DOHH2 (cell line): ENCODE measurements around the gene ZPLD1.

Source experiments
- H3F3A ChIP-seq: fragments of 200-600 bp; sonication (generic), shearing (Covaris generic); 2 replicates; pipeline ENCODE4 v1.6.0; 2016; ENCODE audit warnings: antibody characterized with exemption, mild to moderate bottlenecking; ENCODE audit not compliant: control insufficient read depth, insufficient read depth
- H3K27ac ChIP-seq: fragments of 200-600 bp; sonication (generic); 2 replicates; pipeline ENCODE4 v1.5.1; 2014; ENCODE audit warnings: low read depth, mild to moderate bottlenecking, low read length, moderate library complexity
- H3K27me3 ChIP-seq: fragments of 200-600 bp; sonication (generic); 2 replicates; pipeline ENCODE4 v1.6.1; 2014; ENCODE audit warnings: mild to moderate bottlenecking, low read length, mixed read lengths; ENCODE audit not compliant: control insufficient read depth
- H3K36me3 ChIP-seq: fragments of 200-600 bp; sonication (generic); 2 replicates; pipeline ENCODE4 v1.6.1; 2014; ENCODE audit warnings: mild to moderate bottlenecking, low read length, moderate library complexity, mixed read lengths; ENCODE audit not compliant: control insufficient read depth
- H3K4me1 ChIP-seq: fragments of 200-600 bp; sonication (generic); 2 replicates; pipeline ENCODE4 v1.6.1; 2014; ENCODE audit warnings: mild to moderate bottlenecking, low read length, mixed read lengths; ENCODE audit not compliant: control insufficient read depth
- H3K4me2 ChIP-seq: fragments of 200-600 bp; sonication (generic); 2 replicates; pipeline ENCODE4 v1.6.0; 2014; ENCODE audit warnings: mild to moderate bottlenecking, low read length, moderate library complexity
- H3K4me3 ChIP-seq: fragments of 200-600 bp; sonication (generic); 2 replicates; pipeline ENCODE4 v1.5.1; 2014; ENCODE audit warnings: mild to moderate bottlenecking, low read length, mixed read lengths
- H3K79me2 ChIP-seq: fragments of 200-600 bp; sonication (generic); 2 replicates; pipeline ENCODE4 v1.6.1; 2014; ENCODE audit warnings: mild to moderate bottlenecking, low read length, mixed read lengths; ENCODE audit not compliant: control insufficient read depth
- H3K9me2 ChIP-seq: fragments of 200-600 bp; sonication (generic); replicated peaks from 2 replicates; pipeline ENCODE4 v1.6.1; 2014; ENCODE audit warnings: mild to moderate bottlenecking, low read length, mixed read lengths; ENCODE audit not compliant: control insufficient read depth
- H3K9me3 ChIP-seq: fragments of 200-600 bp; sonication (generic); 2 replicates; pipeline ENCODE4 v1.6.1; 2014; ENCODE audit warnings: antibody characterized with exemption, low read length, mixed read lengths; ENCODE audit not compliant: control insufficient read depth, insufficient read depth
- H4K20me1 ChIP-seq: fragments of 200-600 bp; sonication (generic); 2 replicates; pipeline ENCODE4 v1.6.0; 2014; ENCODE audit warnings: low read depth, mild to moderate bottlenecking, antibody characterized with exemption, low read length, moderate library complexity; ENCODE audit not compliant: control insufficient read depth, insufficient read depth
- EZH2phosphoT487 ChIP-seq: fragments of 200-600 bp; sonication (generic); IDR thresholded peaks from 2 replicates; pipeline ENCODE4 v1.6.1; 2017; ENCODE audit warnings: borderline replicate concordance, mild to moderate bottlenecking, antibody characterized with exemption, low read length, moderate library complexity, mixed read lengths
- TF ChIP-seq, protein P1 (sequence below): fragments of 200-600 bp; sonication (generic); IDR thresholded peaks from one replicate; pipeline ENCODE4 v1.5.1; 2014; ENCODE audit warnings: antibody characterized with exemption, mild to moderate bottlenecking, low read depth, low read length; ENCODE audit not compliant: poor library complexity, severe bottlenecking

Gene ZPLD1

DNA sequence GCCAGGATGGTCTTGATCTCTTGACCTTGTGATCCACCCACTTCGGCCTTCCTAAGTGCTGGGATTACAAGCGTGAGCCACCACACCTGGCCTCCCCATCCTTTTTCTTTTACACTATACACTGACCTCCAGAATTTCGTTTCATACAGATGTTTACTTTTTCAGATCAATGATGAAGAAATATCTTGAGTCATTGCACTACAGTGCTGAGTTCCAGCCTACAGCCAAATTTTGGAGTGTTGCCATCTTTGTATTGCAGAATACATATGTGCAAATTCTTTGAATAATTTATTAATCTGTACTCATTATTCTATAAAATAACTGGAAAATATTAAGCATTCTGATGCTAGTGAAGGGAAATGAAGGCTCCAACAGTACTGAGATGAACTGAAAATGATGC, 12.5 kb downstream of the ZPLD1 start:
- no peaks in the 10 kb centered on the region for H3K36me3 ChIP-seq
- H3K27me3 ChIP-seq: no peaks in the 10 kb centered on the region
- H3F3A ChIP-seq: no peaks in the 10 kb centered on the region
- H3K4me3 ChIP-seq: no peak overlapping the region
- H3K4me1 ChIP-seq: no peaks in the 10 kb centered on the region
- H4K20me1 ChIP-seq: no peaks in the 10 kb centered on the region
- H3K79me2 ChIP-seq: no peaks in the 10 kb centered on the region
- H3K9me2 ChIP-seq: no peaks in the 10 kb centered on the region
- H3K4me2 ChIP-seq: no peak overlapping the region
- H3K27ac ChIP-seq: no peak overlapping the region
- H3K9me3 ChIP-seq: no peaks in the 10 kb centered on the region
- TF ChIP-seq EZH2phosphoT487: no peak
- TF ChIP-seq, protein P1, sequence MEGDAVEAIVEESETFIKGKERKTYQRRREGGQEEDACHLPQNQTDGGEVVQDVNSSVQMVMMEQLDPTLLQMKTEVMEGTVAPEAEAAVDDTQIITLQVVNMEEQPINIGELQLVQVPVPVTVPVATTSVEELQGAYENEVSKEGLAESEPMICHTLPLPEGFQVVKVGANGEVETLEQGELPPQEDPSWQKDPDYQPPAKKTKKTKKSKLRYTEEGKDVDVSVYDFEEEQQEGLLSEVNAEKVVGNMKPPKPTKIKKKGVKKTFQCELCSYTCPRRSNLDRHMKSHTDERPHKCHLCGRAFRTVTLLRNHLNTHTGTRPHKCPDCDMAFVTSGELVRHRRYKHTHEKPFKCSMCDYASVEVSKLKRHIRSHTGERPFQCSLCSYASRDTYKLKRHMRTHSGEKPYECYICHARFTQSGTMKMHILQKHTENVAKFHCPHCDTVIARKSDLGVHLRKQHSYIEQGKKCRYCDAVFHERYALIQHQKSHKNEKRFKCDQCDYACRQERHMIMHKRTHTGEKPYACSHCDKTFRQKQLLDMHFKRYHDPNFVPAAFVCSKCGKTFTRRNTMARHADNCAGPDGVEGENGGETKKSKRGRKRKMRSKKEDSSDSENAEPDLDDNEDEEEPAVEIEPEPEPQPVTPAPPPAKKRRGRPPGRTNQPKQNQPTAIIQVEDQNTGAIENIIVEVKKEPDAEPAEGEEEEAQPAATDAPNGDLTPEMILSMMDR: no peak

GRCh38 chr3:102449341-102449740, 14.5 kb downstream of the ZPLD1 start:
- H3K4me1 ChIP-seq: no peaks in the 10 kb centered on the region

GRCh38 chr3:102449930-102450329, 15.1 kb downstream of the ZPLD1 start:
- Histone ChIP-seq H3K27ac (no peak overlapping the region), H3K4me1 (no peaks in the 10 kb centered on the region), H3K4me3 (no peak overlapping the region), H3K9me2 (no peaks in the 10 kb centered on the region), H3K4me2 (no peak overlapping the region), H3K79me2 (no peaks in the 10 kb centered on the region), H3K9me3 (no peaks in the 10 kb centered on the region), H4K20me1 (no peaks in the 10 kb centered on the region), H3K27me3 (no peaks in the 10 kb centered on the region), H3K36me3 (no peaks in the 10 kb centered on the region), H3F3A (no peaks in the 10 kb centered on the region)
- no peak for TF ChIP-seq EZH2phosphoT487
- TF ChIP-seq, protein P1: no peak

More at GRCh38 chr3:102449341-102449740, 14.5 kb downstream of the ZPLD1 start:
- Histone ChIP-seq H3K36me3 (no peaks in the 10 kb centered on the region), H3K9me3 (no peaks in the 10 kb centered on the region), H3K9me2 (no peaks in the 10 kb centered on the region), H3K79me2 (no peaks in the 10 kb centered on the region), H3F3A (no peaks in the 10 kb centered on the region), H4K20me1 (no peaks in the 10 kb centered on the region), H3K4me2 (no peak overlapping the region), H3K27me3 (no peaks in the 10 kb centered on the region), H3K27ac (no peak overlapping the region), H3K4me3 (no peak overlapping the region)
- no peak for TF ChIP-seq EZH2phosphoT487
- TF ChIP-seq, protein P1: no peak

DNA sequence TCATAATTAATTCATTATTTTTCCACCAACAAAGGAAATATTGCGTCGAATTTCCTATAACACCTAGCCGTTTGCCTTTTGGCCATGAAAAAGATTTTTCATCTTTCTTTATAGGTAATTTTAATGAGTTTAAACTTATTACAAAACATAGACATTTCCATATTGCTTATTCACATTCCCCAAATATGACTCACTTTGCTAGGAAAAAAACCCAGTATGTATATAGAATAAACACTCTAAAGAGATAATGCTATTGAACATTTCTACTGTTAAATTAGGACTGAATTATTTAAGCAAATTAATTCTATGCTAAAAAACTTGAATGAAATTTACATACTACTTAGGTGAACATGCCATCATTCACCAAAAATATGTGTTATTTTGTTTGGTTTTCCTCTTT, 16.2 kb downstream of the ZPLD1 start:
- no peaks in the 10 kb centered on the region for H3K9me3 ChIP-seq
- H3K27me3 ChIP-seq: no peaks in the 10 kb centered on the region
- no peak for TF ChIP-seq EZH2phosphoT487
- TF ChIP-seq, protein P1: no peak

More for the DNA sequence above, 16.2 kb downstream of the ZPLD1 start:
- Histone ChIP-seq H3K27ac (no peak overlapping the region), H3K4me2 (no peak overlapping the region), H4K20me1 (no peaks in the 10 kb centered on the region), H3K79me2 (no peaks in the 10 kb centered on the region), H3K4me1 (no peaks in the 10 kb centered on the region), H3K9me2 (no peaks in the 10 kb centered on the region), H3K4me3 (no peak overlapping the region), H3F3A (no peaks in the 10 kb centered on the region), H3K36me3 (no peaks in the 10 kb centered on the region)
